ENCODE measurements around the gene CSRP2.

- no peak for TF ChIP-seq CTCF (IDR thresholded peaks at IDR 0.05; ENCODE audit: low read depth, low read length, missing input control)
- no peak for TF ChIP-seq RXRA (IDR thresholded peaks at IDR 0.05)
- no peak for TF ChIP-seq ATF3 (IDR thresholded peaks at IDR 0.05)
- TF ChIP-seq HNF4A (conservative IDR thresholded peaks at IDR 0.05), result no peak
- no peak for TF ChIP-seq ZBTB33 (IDR thresholded peaks at IDR 0.05)
- TF ChIP-seq FOXA1 (IDR thresholded peaks at IDR 0.05), result no peak
- TF ChIP-seq REST (IDR thresholded peaks at IDR 0.05), result no peak
- TF ChIP-seq HNF4G (IDR thresholded peaks at IDR 0.05), result no peak
- TF ChIP-seq EGR1 (IDR thresholded peaks at IDR 0.05; ENCODE audit: low read depth in 2 of 2), result no peak
- no peak for TF ChIP-seq GABPA (IDR thresholded peaks at IDR 0.05 in 1 of 2, conservative IDR thresholded peaks at IDR 0.05 in 1 of 2)
- TF ChIP-seq MAX (IDR thresholded peaks at IDR 0.05), result no peak
- TF ChIP-seq YY1 (IDR thresholded peaks at IDR 0.05), result no peak
- TF ChIP-seq TAF1 (conservative IDR thresholded peaks at IDR 0.05), result no peak
These were observed 13.9 kb downstream of the CSRP2 start for GRCh38 chr12:76864791-76865400.

Data from liver (tissue), 3 donors.